Ovary (tissue), 9 donors: Measurements from ENCODE around the gene MIEF1. TPM values are rescaled to one million over a fixed set of nuclear protein-coding genes. Genes with fewer than 3 reads are reported as not detected.

Source experiments
- DNase-seq, 5 donors: peaks; one replicate each; pipeline ENCODE4 v3.0.0-alpha.2; 2019 to 2020
- H3K27ac ChIP-seq, 2 donors: fragments of 200-600 bp; one replicate each; pipeline versions ENCODE4 v1.5.1 to v1.8.0; 2019 to 2022
- H3K27me3 ChIP-seq: fragments of 200-600 bp; one replicate; pipeline ENCODE4 v1.8.0; 2022
- H3K36me3 ChIP-seq: fragments of 200-600 bp; sonication (generic); one replicate; pipeline ENCODE4 v1.5.1; 2019
- H3K4me1 ChIP-seq: one replicate; pipeline ENCODE4 v1.8.1; 2013; ENCODE audit warnings: mild to moderate bottlenecking, moderate library complexity; ENCODE audit not compliant: insufficient read depth
- H3K4me3 ChIP-seq: fragments of 200-600 bp; sonication (generic); one replicate; pipeline ENCODE4 v1.5.1; 2017
- H3K9me3 ChIP-seq, 2 donors: fragments of 200-600 bp in 1 of 2; sonication (generic) in 1 of 2; one replicate each; pipeline versions ENCODE4 v1.5.1 to v1.8.1; 2013 to 2019; ENCODE audit warnings: mild to moderate bottlenecking in 1 of 2, moderate library complexity in 1 of 2
- CTCF ChIP-seq, 3 donors: fragments of 450-650 bp in 2 of 3; fragments of 200-600 bp in 1 of 3; IDR thresholded peaks; one replicate each; pipeline versions ENCODE4 v1.5.1 to v1.8.0; 2016 to 2022; ENCODE audit warnings: antibody characterized with exemption in 3 of 3, mild to moderate bottlenecking in 1 of 3
- EP300 ChIP-seq: sonication (generic); formaldehyde crosslinking; IDR thresholded peaks from one replicate; pipeline ENCODE4 v1.6.1; 2017; ENCODE audit warnings: antibody characterized with exemption
- POLR2A ChIP-seq: fragments of 450-650 bp; IDR thresholded peaks from one replicate; pipeline ENCODE4 v1.6.1; 2017; ENCODE audit warnings: antibody characterized with exemption, mild to moderate bottlenecking, moderate library complexity
- WGBS, 3 donors: extraction: QIAGEN DNeasy Blood & Tissue Kit in 1 of 3; methylation state at CpG; one replicate each; pipeline versions ENCODE4 v1.1.5 to v1.1.7; 2013 to 2017; 5-methylcytosine and 5-hydroxymethylcytosine counted together
- intact Hi-C, 4 donors: fragments of 100-400 bp; cut with DNase I; formaldehyde crosslinking; loops; one replicate each; pipeline versions ENCODE4 v1.11.0 to v1.15.1; 2022 to 2023
- polyA plus RNA-seq, 2 donors: library from polyadenylated mRNA; stranded (reverse); fragments of 200-250 nt in 1 of 2; fragments of 350-450 nt in 1 of 2; fragmentation: Illumina TruSeq in 1 of 2; extraction: RNeasy Lipid Tissue Mini Kit (QIAGEN cat#74804) in 1 of 2; gene quantifications; one replicate each; pipeline ENCODE4 v1.2.3, GENCODE V29; 2013 to 2014
- total RNA-seq, 7 donors: library from RNA; depleted of rRNA in 2 of 7; stranded (reverse); fragments of >200 nt in 2 of 7; fragmentation: NEBNext Ultra II Directional in 3 of 7; extraction: Animal tissue kit (Norgen Biotek cat#: 25700) in 3 of 7; gene quantifications; one replicate each; pipeline versions ENCODE4 v1.1.0 to v1.2.4, GENCODE V29; 2016 to 2023
- donor health status: DM: no; HTN: no; CAD: no; lungs with moderate emphysema.
- donor health status: DM: no; HTN: no; CAD: no.
- donor health status: Bipolar disorder and iron deficiency.
- donor health status: DM: yes; HTN: yes; CAD: no.
- donor health status: DM: no; HTN: no; CAD: no.
- donor health status: DM: yes; HTN: yes; CAD: no.

MIEF1 gene
- total and polyA plus RNA-seq, 9 donors, result 11.4 to 23.9 (median 19.9) TPM

GRCh38 chr22:39536711-39537110 is 34.6 kb downstream of the MIEF1 start:
- WGBS, 3 donors, result 59 to 67% (median 60%) methylated on average over 8 of the region's 8 CpGs
- H3K27ac ChIP-seq, result no peak overlapping the region
- no peaks in the 10 kb centered on the region for H3K9me3 ChIP-seq
- H3K4me3 ChIP-seq, result no peak overlapping the region
- no peak for DNase-seq
- no peaks in the 10 kb centered on the region for H3K27me3 ChIP-seq
- intact Hi-C loops, result loop anchor here (2.0 to 10.0 kb wide), 4 partner anchors 362 to 488 kb away; no protein-coding TSS in a partner anchor
- H3K4me1 ChIP-seq, result no peaks in the 10 kb centered on the region
- TF ChIP-seq POLR2A (no peak), EP300 (no peak), CTCF (IDR thresholded peaks at IDR 0.05) (no peak)
- no peaks in the 10 kb centered on the region for H3K36me3 ChIP-seq

GRCh38 chr22:39537975-39538374 is 35.9 kb downstream of the MIEF1 start:
- no peaks in the 10 kb centered on the region for H3K4me1 ChIP-seq
- no peaks in the 10 kb centered on the region for H3K36me3 ChIP-seq
- H3K27me3 ChIP-seq, result no peaks in the 10 kb centered on the region
- intact Hi-C loops, result loop anchor here (2.0 to 10.0 kb wide), 4 partner anchors 363 to 487 kb away; no protein-coding TSS in a partner anchor
- DNase-seq, result no peak
- H3K27ac ChIP-seq, result no peak overlapping the region
- TF ChIP-seq POLR2A, result no peak
- no peak for TF ChIP-seq CTCF (IDR thresholded peaks at IDR 0.05)
- no peak for TF ChIP-seq EP300
- no peaks in the 10 kb centered on the region for H3K9me3 ChIP-seq
- no peak overlapping the region for H3K4me3 ChIP-seq
- 45 to 61% (median 52%) methylated on average over 2 of the region's 2 CpGs for WGBS, 3 donors

- no peak for DNase-seq
- no peaks in the 10 kb centered on the region for H3K27me3 ChIP-seq
- intact Hi-C loops, result loop anchor here in 2 of 4 donors (2.0 to 10.0 kb wide), 2 partner anchors 476 to 482 kb away; no protein-coding TSS in a partner anchor
- no peak overlapping the region for H3K4me3 ChIP-seq
- H3K9me3 ChIP-seq, result no peaks in the 10 kb centered on the region
- no peak overlapping the region for H3K27ac ChIP-seq
- 8 to 13% (median 13%) methylated on average over 11 of the region's 11 CpGs for WGBS, 3 donors
- no peaks in the 10 kb centered on the region for H3K4me1 ChIP-seq
- TF ChIP-seq CTCF (IDR thresholded peaks at IDR 0.05) (no peak), EP300 (no peak), POLR2A (no peak)
- no peaks in the 10 kb centered on the region for H3K36me3 ChIP-seq
These were observed 41.0 kb downstream of the MIEF1 start for GRCh38 chr22:39543095-39543494.

- DNase-seq, result peak in 3 of 5 donors; percentile 66 to 76 (median 70)
- H3K27ac ChIP-seq, result no peak overlapping the region
- WGBS, 3 donors, result 21 to 29% (median 25%) methylated on average over 39 of the region's 39 CpGs
- H3K9me3 ChIP-seq, result no peaks in the 10 kb centered on the region
- no peaks in the 10 kb centered on the region for H3K27me3 ChIP-seq
- intact Hi-C loops, result loop anchor here in 1 of 4 donors (10.0 kb wide), 1 partner anchor 479 kb away; no protein-coding TSS in a partner anchor
- H3K36me3 ChIP-seq, result no peaks in the 10 kb centered on the region
- no peaks in the 10 kb centered on the region for H3K4me1 ChIP-seq
- TF ChIP-seq CTCF (IDR thresholded peaks at IDR 0.05) (no peak), EP300 (no peak), POLR2A (no peak)
- H3K4me3 ChIP-seq, result no peak overlapping the region
These were observed 43.6 kb downstream of the MIEF1 start for GRCh38 chr22:39545386-39546365.
